Small intestine (tissue), 7 donors: Measurements from ENCODE around the gene BPIFB3. TPM values are rescaled to one million over a fixed set of nuclear protein-coding genes. Genes with fewer than 3 reads are reported as not detected.
"Not testable (repeated sequence)": the region's sequence is repeated elsewhere in the genome, so short reads cannot be mapped to it uniquely, and the experiment has no call there.

Experiments used
- DNase-seq, 2 donors: peaks; one replicate each; pipeline versions ENCODE4 v3.0.0 to v3.0.0-alpha.2; 2013
- FAIRE-seq: peaks from 2 replicates; lab custom pipeline; 2012; peaks lifted over from hg19 to GRCh38; lab: Jason Lieb, UNC
- H3K27ac ChIP-seq, 3 donors: one replicate each; pipeline ENCODE4 v1.5.1; 2013; ENCODE audit warnings: low read length in 2 of 3, mild to moderate bottlenecking in 2 of 3, control low read depth in 1 of 3, inconsistent platforms in 1 of 3, low read depth in 1 of 3, moderate library complexity in 1 of 3
- H3K27me3 ChIP-seq, 3 donors: one replicate each; pipeline ENCODE4 v1.6.1; 2013; ENCODE audit warnings: low read length in 3 of 3, inconsistent platforms in 1 of 3; ENCODE audit not compliant: control insufficient read depth in 3 of 3, insufficient read depth in 3 of 3
- H3K36me3 ChIP-seq, 3 donors: one replicate each; pipeline ENCODE4 v1.6.1; 2013; ENCODE audit warnings: low read length in 3 of 3, inconsistent platforms in 1 of 3, low read depth in 1 of 3, mild to moderate bottlenecking in 1 of 3, moderate library complexity in 1 of 3; ENCODE audit not compliant: control insufficient read depth in 3 of 3, insufficient read depth in 2 of 3
- H3K4me1 ChIP-seq, 3 donors: one replicate each; pipeline ENCODE4 v1.6.1; 2013; ENCODE audit warnings: low read length in 2 of 3, inconsistent platforms in 1 of 3, low read depth in 1 of 3, mild to moderate bottlenecking in 1 of 3, moderate library complexity in 1 of 3; ENCODE audit not compliant: control insufficient read depth in 3 of 3, insufficient read depth in 2 of 3
- H3K4me3 ChIP-seq, 3 donors: one replicate each; pipeline ENCODE4 v1.5.1; 2013; ENCODE audit warnings: low read length in 3 of 3, control low read depth in 1 of 3, inconsistent platforms in 1 of 3, low read depth in 1 of 3, mild to moderate bottlenecking in 1 of 3, moderate library complexity in 1 of 3
- H3K9me3 ChIP-seq, 2 donors: one replicate each; pipeline ENCODE4 v1.6.1; 2013; ENCODE audit warnings: low read depth in 1 of 2, low read length in 1 of 2; ENCODE audit not compliant: control insufficient read depth in 2 of 2, insufficient read depth in 1 of 2
- WGBS, 3 donors: extraction: QIAGEN DNeasy Blood & Tissue Kit; methylation state at CpG; one replicate each; pipeline ENCODE4 v1.1.7; 2013; 5-methylcytosine and 5-hydroxymethylcytosine counted together
- polyA plus RNA-seq, 4 donors: library from polyadenylated mRNA; stranded (reverse) in 3 of 4; unstranded in 1 of 4; fragments of 200-250 nt in 3 of 4; fragments of 120-200 nt in 1 of 4; gene quantifications; one replicate each; pipeline versions ENCODE4 v1.2.1 to v1.2.3, GENCODE V29; 2013
- donor health status: healthy with polysubstance abuse.
- donor health status: control.
- donor health status: control.
- donor health status: Bipolar disorder and iron deficiency.
- donor health status: healthy.

BPIFB3 gene
- polyA plus RNA-seq, 4 donors = not detected

DNA sequence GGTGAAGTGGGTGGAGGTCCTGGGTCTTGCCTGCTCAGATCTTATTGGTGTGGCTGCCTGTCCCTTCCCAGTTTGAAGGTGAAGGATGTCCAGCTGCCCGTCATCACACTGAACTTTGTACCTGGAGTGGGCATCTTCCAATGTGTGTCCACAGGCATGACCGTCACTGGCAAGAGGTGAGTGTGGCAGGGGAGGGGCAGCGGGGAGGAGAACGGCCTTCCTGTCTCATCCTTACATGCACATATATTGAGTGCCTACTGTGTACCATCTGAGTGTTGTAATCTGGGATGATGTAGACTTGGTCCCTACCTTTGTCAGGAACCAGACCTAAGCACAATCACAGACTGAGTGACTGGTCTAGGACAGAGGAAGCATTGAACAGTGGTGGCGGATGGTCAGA lies 19.6 kb upstream of the BPIFB3 start:
- Histone ChIP-seq H3K4me1 (no peaks in the 10 kb centered on the region), H3K9me3 (no peaks in the 10 kb centered on the region), H3K36me3 (no peaks in the 10 kb centered on the region), H3K4me3 (no peak overlapping the region), H3K27me3 (no peaks in the 10 kb centered on the region), H3K27ac (no peak overlapping the region)
- FAIRE-seq = no peak
- WGBS, 3 donors = 68 to 82% (median 78%) methylated on average over 5 of the region's 5 CpGs
- no peak for DNase-seq

DNA sequence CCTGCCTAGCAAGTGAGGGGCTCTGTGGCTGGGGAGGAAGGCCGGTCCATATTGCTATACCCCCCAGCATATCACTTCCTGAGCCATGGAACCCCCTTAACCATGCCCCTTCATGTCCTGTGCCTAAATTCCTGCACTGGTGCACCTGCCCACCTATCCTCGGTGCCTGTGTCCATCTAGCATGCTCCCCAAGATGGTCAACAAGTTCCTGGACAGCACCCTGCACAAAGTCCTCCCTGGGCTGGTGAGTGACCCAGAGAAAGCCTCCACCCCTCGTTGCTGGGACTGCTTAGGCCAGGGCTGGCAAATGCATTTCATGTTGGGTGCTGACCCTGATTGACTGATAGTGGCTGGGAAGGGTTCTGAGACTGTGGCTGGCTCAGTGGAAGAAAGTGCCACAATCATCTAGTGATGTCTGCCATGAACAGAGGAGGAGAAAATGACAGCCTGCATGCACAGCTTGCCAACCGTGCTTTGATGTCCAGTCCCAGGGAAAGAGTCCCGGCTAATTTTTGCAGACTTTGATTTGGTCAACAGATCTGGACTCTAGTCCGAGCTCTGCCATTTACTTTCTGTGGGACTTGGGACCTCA lies 18.7 kb upstream of the BPIFB3 start:
- DNase-seq (no peak), FAIRE-seq (no peak)
- 61 to 79% (median 70%) methylated on average over 6 of the region's 6 CpGs for WGBS, 3 donors
- H3K4me3 ChIP-seq = no peak overlapping the region
- H3K36me3 ChIP-seq = no peaks in the 10 kb centered on the region
- H3K27ac ChIP-seq = no peak overlapping the region
- no peaks in the 10 kb centered on the region for H3K4me1 ChIP-seq
- H3K9me3 ChIP-seq = no peaks in the 10 kb centered on the region
- no peaks in the 10 kb centered on the region for H3K27me3 ChIP-seq

- no peaks in the 10 kb centered on the region for H3K9me3 ChIP-seq
- no peaks in the 10 kb centered on the region for H3K36me3 ChIP-seq
- H3K27me3 ChIP-seq = no peaks in the 10 kb centered on the region
- H3K4me1 ChIP-seq = no peaks in the 10 kb centered on the region
- no peak overlapping the region for H3K4me3 ChIP-seq
- no peak for FAIRE-seq
- WGBS, 3 donors = 68 to 77% (median 68%) methylated on average over 5 of the region's 5 CpGs
- no peak overlapping the region for H3K27ac ChIP-seq
- no peak for DNase-seq
Observed at GRCh38 chr20:33037456-33037855, 16.2 kb upstream of the BPIFB3 start.

DNA sequence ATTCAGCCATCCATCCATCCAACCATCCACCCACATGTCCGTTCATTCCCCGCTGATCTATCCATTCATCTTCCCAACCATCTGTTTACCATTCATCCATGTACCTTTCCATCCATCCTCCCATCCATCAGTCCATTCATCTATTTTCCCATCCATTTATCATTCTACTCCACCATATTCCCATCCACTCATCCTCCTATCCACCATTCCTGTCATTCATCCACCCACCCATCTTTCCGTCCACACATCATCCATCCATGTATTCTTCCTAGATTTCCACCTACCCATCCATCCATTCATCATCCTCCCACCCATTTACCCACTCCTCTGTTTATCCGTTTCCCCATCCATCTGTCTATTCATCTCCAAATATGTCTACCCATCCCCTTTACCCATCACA lies 15.5 kb upstream of the BPIFB3 start:
- no peaks in the 10 kb centered on the region for H3K9me3 ChIP-seq
- H3K4me3 ChIP-seq = no peak overlapping the region
- DNase-seq (no peak), FAIRE-seq (no peak)
- WGBS, 3 donors = 87 to 91% (median 89%) methylated on average over 4 of the region's 4 CpGs
- H3K4me1 ChIP-seq = no peaks in the 10 kb centered on the region
- no peaks in the 10 kb centered on the region for H3K36me3 ChIP-seq
- no peak overlapping the region for H3K27ac ChIP-seq
- H3K27me3 ChIP-seq = no peaks in the 10 kb centered on the region

- Histone ChIP-seq H3K27ac (no peak overlapping the region), H3K36me3 (no peaks in the 10 kb centered on the region), H3K4me3 (no peak overlapping the region), H3K27me3 (no peaks in the 10 kb centered on the region), H3K9me3 (peaks cover 0 to 20% of the 10 kb centered on the region in 2 donors), H3K4me1 (no peaks in the 10 kb centered on the region)
- whole genome bisulfite sequencing, 3 donors = 90% methylated on average over 3 of the region's 3 CpGs
- DNase-seq = no peak
- FAIRE-seq = no peak
Observed at GRCh38 chr20:33042430-33042829, 11.3 kb upstream of the BPIFB3 start.

- Histone ChIP-seq H3K36me3 (no peaks in the 10 kb centered on the region), H3K4me3 (no peak overlapping the region), H3K27me3 (no peaks in the 10 kb centered on the region), H3K9me3 (peaks cover 0 to 20% of the 10 kb centered on the region in 2 donors), H3K27ac (no peak overlapping the region), H3K4me1 (no peaks in the 10 kb centered on the region)
- FAIRE-seq (no peak), DNase-seq (no peak)
- 49 to 64% (median 56%) methylated on average over 2 of the region's 2 CpGs for whole genome bisulfite sequencing, 3 donors
Observed at GRCh38 chr20:33042983-33043730, 10.5 kb upstream of the BPIFB3 start.

DNA sequence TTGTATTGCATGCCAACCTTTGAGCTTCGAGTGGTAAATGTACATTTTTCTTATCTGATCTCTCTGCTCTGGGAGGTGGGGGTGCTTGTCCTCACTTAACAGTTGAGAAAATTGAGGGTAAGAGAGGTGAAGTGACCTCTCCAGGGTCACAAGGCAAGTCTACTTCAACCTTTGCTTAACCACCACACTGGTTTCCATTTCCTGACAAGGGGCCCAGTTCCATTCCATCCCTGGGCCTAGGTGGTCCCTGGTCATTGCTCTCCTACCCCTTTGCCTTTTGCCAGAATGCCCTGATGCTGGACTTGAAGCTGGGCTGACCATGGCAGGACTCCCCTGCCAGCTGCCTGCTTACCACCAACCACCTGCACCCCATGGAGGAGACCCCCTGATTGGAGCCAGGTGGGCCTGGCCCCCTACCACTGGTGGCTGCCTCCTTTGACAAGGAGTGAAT lies 9.9 kb upstream of the BPIFB3 start:
- FAIRE-seq (no peak), DNase-seq (no peak)
- H3K4me1 ChIP-seq = no peaks in the 10 kb centered on the region
- H3K9me3 ChIP-seq = peaks cover 0 to 20% of the 10 kb centered on the region in 2 donors
- H3K36me3 ChIP-seq = no peaks in the 10 kb centered on the region
- no peaks in the 10 kb centered on the region for H3K27me3 ChIP-seq
- WGBS, 3 donors = 8 to 54% (median 16%) methylated on average over 1 of the region's 1 CpG
- no peak overlapping the region for H3K4me3 ChIP-seq
- H3K27ac ChIP-seq = no peak overlapping the region

GRCh38 chr20:33045129-33045721 lies 8.5 kb upstream of the BPIFB3 start:
- H3K27ac ChIP-seq, DNase-seq, H3K27me3 ChIP-seq, H3K4me3 ChIP-seq, H3K4me1 ChIP-seq, FAIRE-seq, H3K36me3 ChIP-seq: not testable (repeated sequence)
- peaks cover 0 to 20% of the 10 kb centered on the region in 2 donors for H3K9me3 ChIP-seq
- 84 to 85% (median 85%) methylated on average over 15 of the region's 15 CpGs for WGBS, 3 donors
